Activated gamma-delta T cell treated with Interleukin-2 at 50 U/mL for 16 hours (primary cell): ENCODE data around the gene CLCN4.

Source experiments
- DNase-seq: peaks from one replicate; pipeline ENCODE4 v3.0.0-alpha.2; 2020

The CLCN4 gene

DNA sequence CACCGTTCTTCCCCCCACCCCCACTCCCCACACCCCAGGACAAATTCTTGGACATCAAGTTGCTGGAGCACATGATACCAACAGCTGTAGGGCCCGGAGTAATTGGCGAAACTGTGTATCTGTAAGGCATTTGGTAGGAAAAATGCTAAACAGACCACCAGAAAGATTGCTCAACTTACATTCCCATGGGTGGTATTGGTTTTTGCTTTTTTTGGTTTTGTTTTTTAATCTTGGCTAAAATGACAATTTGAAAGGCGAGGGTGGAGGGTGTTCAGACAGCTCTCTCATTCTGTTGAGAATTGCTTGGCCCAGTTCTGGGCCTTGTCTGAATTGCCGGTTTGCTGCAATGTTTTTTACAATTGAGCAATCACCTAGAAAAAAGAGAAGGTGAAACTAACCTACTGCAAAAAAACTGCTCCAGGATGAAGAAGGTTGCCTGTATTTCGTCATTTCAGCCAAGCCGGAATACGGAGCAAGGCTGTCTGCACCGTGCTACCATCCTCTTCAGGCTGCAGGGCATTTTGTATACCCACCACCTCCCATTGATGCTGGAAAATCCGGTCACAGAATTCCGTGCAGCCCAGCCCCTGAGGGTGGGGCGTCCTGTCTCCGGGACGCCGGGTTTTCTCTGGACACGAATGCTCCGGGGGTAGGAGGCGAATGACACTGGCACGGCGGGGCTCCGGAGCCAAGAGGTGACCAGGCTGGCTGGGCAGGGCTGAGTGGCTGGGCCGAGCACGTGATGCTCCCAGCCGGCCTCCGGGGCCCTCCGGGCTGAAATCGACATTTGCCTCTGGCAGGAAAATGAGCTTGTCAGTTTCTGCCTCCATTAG, at the start of gene CLCN4:
CLCN4 (plus strand) TSS at position 777 of the 833 bp plus-strand sequence. CDS start 28,058 bp downstream, outside the sequence.
- DNase-seq, result no peak

DNA sequence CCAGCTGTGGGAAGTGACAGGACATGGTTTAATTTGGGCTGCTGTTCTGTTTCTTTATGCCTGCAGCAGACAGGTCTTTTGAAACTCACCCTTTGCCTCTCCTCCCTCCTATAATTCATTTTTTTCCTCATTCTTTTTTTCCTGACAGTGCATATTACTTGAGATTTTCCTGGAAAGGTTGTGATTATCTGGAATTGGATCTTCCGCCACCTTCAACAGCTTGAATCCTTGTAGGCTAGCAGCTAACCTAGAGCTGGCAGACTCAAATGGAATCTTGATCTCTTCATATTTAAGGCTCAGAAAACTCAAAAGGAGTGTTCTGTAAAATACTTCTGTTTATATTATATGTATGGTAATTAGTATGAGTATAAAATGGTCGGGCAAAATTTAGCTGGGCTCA, 49.3 kb upstream of the CLCN4 start:
- DNase-seq, result no peak

DNA sequence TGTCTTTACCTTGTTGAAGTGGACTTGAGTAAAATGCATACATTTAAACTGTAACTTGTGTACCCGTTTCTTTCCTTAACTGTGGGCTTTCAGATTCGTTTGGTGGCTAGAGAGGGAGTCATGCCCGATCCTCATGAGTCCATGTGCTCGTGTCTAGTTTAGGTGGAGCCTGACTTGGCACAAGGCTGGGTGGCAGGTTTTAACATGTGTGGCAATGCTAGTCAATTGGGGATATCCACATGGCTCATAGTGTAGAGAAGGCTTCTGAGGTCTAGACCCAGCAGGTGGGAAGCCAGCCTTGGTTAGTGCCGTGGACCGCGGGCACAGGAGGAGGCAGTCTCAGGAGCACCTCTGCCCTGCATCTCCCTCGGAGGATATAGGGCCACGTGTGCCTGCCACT, 48.5 kb upstream of the CLCN4 start:
- no peak for DNase-seq

DNA sequence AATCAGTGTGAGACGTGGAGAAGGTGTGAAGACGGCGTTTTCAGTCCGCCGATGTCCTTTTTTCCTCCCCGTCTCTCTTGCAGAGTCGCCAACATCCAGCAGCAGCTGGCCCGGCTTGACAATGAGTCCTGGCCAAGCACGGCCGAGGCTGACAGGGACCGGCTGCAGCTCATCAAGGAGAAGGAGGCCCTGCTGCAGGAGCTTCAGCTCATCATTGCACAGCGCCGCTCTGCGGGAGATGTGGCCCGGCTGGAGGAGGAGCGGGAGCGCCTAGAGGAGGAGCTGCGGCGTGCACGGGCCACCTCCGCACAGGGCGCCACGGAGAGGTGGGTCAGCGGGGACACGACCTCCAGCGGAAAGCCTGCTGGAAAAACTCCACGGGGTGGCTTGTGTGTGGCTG, 47.1 kb upstream of the CLCN4 start:
- no peak for DNase-seq

DNA sequence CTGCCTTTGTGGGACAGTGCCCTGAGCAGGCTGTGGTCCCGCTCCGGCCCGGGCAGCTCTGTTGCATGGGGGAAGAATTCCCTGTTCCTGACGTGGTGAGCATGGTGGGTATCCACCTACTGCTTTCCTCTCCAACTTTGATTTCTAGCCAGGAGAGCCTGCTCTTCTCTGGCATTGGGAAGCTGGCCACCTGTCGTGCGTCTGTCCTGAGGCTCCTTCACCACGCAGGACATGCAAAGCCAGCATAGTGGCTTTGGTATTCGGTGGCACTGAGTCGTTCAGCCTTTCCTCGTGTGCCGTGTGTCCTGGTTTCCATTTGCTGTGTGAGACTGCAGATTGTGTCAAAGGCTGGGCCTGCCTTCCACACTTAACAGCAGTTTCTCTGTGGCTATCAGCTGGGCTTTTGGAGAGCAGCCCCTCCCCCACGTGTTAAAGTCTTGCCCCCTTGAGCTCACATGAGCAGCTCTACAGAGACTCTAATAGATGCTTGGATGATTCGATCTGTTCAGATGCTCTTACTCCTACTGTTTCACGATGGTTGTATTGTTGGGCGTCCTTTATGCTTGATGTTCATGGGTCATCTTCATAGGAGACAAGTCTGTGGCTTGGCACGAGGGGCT, 46.3 kb upstream of the CLCN4 start:
- no peak for DNase-seq

DNA sequence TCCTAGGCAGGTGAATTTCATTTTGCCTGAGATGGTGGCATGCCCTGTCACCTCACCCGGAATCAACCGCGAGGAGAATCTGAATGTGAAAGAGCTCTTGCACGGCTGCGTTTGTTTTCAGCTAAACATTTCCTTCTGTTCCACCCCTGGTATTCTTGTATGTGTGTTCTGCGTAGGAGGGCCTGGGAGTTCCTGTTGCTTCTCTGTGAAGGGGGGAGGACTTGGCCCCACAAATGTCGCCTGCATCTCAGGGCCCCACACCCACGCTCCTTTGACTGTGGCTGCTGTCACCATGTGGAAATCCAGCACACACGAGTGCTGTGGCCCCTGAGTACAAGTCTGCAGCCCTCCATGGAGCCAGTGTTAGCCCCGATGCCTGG, 45.8 kb upstream of the CLCN4 start:
- DNase-seq, result peak; percentile 25

DNA sequence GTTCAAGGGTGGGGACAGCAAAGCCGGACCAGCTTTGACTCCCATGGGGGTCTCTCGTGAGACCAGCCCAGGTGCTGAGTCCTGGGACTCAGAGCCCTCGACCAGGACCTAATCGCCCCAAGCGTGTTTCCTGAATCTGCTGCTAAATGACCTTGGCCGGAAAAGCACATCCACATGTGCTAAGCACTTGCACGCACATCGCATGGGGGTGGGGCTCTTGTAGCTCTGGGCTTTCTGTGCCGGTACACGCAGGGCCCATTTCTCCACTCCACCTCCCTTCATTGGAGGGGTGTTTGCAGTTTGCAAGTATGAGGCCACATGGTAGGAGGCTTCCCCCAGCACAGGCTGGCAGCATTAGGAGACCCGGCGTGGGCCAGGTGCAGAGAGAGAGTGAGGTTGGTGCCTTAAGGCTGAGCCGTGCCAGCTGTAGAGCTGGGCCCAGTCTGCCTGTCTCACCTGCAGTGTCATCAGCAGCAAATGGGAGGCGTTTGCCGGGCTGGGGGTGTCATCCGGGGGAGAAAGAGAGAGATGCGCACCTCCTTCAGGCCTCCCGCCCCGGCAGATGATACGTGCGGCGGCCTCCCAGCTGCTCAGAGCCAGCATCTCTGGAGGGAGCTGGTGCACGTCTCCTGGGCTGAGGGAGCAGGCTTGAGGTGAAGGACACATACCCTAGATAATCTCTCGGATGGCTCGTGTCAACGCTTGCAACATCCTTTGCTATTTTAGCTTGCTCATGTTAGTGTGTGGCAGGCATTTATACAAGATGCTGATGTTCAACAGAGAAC, 45.2 kb upstream of the CLCN4 start:
- DNase-seq, result peak; percentile 46

DNA sequence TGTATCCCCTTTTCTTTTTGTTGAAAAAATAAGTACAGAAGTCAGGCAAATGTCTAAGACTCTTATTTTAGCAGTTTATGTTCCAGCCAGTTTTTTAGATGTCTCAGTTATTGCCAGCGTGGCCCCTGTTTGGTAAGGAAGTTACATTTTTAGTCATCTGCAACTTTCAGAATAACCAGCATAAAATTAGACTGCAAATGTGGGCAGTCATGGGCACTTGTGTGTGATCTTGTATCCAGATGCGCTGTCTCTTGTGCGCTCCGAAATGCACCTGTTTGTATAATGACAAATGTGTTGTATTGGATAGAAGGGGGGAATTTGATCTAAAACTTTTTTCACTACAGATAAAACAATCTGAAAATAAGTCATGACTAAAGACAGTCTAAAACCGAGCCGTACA, 44.3 kb upstream of the CLCN4 start:
- no peak for DNase-seq

DNA sequence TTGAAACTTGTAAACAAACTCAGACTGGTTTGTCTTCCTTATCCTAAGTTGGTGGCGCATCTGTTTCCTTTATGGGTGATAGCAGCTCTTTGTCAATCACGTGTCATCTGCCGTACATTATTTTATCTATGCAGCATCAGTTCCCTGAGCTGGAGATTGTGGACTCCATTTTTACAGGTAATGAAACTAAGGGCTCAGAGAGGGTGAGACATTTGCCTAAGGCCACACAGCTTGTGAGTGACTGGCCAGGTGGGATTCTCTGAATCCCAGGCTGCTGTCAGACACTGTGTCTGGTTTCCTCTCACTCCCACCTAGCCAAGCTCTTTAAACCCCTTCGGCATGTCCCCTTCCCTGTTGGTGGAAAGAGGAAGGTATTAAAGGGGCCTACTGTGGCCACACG, 41.7 kb upstream of the CLCN4 start:
- no peak for DNase-seq

DNA sequence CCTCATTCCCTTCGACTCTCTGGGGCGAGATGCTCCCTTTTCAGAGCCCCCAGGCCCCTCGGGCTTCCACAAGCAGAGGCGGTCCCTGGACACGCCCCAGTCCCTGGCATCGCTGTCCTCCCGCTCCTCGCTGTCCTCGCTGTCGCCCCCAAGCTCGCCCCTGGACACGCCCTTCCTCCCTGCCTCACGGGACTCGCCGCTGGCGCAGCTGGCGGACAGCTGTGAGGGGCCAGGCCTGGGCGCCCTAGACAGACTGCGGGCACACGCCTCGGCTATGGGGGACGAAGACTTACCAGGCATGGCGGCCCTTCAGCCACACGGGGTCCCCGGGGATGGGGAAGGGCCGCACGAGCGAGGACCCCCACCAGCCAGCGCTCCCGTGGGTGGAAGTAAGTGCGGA, 39.5 kb upstream of the CLCN4 start:
- DNase-seq, result no peak

DNA sequence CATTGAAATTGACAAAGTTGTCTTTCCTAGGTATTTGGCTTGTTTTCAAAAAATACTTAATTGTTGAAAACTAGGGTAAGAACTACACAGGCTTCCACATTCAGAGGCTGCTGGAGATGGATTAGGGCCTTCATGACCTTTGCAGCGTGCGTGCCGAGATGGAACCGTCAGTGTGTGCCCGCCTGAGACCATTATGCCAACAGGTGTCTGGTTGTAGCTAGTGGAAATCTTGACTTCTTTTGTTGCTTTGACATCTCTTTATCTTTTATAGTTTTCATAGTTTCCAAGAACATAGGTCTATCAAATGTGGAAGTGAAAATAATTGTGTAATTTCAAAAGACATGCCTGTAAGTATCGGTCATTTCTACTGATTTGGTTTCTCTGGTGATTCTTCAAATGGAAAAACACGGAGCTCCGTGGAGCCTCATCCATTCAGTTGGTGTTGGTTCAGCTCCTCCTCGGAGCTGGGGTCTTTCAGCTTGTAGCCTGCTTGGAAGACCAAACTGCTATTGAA, 38.9 kb upstream of the CLCN4 start:
- DNase-seq, result no peak

DNA sequence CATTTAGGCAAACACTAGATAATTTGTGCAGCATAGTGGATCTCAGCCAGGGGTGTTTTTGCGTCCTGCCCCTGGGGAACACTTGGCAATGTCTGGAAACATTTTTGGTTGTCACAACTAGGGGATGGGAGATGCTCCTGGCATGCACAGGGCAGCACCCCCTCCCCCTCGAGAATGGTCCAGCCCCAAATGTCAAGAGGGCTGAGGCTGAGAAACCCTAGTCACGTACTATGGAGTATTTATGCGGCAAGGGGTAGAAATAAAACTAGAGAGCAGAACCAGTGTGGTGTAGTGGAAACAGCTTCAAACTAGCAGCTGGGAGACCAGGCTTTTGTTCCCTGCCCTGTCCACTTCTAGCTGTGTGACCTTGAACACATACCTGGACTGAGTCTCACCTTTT, 38.2 kb upstream of the CLCN4 start:
- DNase-seq, result no peak

DNA sequence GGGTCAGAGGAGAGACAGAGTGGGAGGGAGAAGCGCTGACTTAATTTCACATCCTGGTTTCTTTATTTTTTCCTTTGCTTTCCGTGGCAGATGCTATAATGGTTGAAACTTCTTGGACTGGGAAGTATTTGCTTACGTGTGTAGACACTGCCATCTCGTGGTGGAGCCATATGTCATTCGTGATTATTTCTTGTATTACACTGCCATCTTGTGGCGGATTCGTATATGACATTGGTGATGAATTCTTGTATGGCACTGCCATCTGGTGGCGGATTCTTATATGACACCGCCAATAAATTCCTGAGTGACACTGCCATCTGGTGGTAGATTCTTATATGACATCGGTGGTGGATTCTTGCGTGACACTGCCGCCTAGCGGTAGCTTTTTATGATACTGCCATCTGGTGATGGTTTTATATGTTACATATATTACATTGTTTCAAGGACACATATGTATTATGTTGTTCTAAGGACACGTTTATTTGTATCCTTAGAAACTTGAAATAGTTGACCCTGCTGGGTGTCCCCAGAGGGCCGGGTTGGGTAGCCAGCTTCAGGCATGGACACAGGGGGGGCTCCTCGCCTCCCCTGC, 37.3 kb upstream of the CLCN4 start:
- peak; percentile 85 for DNase-seq

DNA sequence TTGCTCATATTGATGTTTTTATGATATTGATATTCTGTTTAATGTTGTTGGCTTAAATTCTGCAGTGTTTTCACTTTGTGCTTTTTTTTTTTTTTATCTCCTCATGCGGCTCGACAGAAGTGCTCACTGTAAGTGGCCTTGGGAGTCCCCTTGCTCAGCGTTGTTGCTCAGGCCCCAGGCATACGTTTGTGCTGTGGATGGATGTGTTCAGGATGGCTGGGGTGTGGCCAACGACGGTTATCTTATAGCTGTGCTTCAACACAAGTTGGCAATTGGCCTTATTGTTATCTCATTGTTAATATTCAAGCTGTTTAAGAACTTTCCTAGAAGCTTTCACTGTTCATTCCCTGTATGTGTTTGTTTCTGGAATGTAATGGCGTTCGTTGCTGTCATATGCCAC, 36.4 kb upstream of the CLCN4 start:
- no peak for DNase-seq

DNA sequence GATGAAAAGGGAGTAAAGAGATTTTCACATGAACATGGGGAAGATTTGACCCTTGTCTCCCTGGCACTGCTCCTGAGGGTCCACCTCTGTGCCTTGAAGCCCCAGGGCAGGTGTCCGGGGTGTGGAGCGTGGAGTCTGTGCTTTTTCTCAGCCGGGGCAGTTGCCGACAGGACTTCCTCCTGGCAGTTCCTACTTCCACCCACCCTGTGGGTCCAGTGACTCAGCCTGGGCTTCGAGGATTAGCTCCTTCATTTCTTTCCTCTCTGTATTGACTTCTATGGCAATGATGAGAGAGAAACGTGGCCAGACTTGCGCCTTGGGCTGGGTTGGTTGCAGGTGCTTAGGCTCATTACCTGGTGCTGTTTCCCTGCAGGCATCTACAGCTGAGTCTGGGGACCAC, 35.9 kb upstream of the CLCN4 start:
- DNase-seq, result no peak

DNA sequence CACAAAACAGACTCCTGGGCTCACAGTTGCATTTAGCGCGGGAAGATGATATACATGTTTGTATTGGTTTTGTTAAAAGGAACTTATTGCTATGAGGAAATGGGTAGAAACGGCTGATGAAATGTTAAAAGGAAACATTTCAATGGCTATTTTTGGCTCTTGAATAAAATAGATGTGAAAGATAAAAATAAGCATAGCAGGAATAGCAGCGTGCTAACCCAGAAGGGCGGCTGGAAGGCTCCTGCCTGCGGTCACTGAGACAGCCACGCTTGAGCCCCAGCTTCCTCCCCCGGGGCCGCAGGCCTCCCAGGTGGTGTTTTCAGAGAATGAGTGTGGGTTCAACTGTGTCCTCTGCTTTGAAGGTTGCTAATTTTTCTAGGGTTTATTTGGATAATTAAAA, 35.0 kb upstream of the CLCN4 start:
- DNase-seq, result no peak

DNA sequence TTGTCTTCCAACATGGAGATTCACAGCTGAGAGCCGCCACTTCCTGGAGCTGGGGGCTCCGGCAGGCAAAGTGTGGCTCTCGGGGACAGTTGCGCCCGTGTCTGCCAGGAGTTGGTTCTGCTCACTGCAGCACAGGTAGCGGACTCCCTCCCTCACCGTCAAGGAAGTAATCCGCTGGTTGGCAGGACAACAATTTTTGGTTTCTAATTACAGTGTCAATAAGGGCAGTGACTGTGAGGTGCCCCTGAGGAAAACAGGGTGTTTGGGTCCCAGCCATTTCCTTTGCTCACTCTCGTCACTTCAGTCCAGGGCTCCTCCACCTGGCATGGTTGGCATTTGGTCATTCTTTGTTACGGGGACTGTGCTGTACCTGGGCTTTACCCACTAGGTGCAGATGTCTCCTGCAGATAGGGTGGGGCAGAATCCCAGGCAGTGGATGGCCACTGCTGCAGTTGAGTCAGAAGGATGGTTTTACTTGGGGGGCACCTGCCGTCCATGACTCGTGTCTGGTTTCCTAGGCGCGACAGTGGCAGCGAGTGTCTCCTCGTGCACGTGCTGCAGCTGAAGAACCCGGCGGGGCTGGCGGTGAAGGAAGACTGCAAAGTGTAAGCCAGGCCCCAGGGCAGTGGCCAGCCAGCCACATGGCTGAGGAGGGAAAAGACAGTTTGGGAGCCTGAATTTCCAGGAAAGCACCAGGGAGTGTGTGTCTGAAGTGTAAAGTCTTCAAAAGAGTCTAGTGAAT, 32.1 kb upstream of the CLCN4 start:
- no peak for DNase-seq

DNA sequence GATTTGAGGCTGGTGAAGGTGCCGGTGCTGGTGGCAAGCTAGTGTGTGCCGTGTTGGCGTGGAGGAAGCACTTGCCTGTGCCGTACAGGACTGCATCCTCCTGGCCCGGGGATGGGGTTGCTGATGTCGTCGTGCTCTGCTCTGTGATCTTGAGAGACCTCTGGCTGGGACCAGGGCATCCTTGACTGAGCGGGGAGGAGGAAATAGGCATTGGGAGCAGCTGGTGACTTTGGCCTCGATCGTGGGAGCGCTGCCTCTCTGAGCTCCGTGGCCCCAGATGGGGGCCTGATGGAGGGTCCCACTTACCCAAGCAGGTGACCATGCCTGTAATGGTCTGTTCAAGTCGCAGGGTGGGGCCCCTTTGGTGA, 31.5 kb upstream of the CLCN4 start:
- DNase-seq, result no peak

DNA sequence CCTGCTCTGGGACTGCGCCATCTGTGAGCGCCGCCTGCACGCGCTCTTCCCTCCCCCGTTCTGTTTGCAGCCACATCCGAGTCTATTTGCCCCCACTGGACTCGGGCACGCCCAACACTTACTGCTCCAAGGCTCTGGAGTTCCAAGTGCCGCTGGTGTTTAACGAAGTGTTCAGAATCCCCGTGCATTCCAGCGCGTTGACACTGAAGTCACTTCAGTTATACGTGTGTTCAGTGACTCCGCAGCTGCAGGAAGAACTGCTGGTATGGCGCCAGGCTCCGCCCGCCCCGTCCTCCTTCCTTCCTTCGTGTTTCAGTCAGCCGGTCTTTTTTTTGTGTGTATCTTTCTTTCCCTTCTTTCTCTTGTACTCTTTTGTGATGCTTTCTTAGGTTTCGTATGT, 30.7 kb upstream of the CLCN4 start:
- no peak for DNase-seq

DNA sequence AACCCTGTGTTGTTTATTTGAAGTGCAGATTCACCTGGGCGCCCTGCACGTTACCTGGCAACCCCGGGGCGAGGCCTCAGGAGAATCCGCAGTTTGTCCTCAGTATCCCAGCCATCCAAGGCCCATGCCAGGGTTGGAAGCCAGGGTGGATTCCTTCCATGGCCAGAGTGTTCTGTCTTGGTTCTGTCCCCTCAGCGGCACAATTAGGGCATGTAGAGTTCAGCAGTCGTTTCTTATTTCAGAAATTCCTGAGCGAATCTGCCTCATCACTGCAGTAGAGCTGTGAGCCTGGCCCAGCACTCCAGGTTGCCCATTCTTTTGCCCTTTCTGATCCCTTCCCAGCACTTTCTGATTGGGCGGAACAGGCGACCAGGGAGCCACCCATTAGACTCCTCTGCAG, 29.9 kb upstream of the CLCN4 start:
- DNase-seq, result no peak

DNA sequence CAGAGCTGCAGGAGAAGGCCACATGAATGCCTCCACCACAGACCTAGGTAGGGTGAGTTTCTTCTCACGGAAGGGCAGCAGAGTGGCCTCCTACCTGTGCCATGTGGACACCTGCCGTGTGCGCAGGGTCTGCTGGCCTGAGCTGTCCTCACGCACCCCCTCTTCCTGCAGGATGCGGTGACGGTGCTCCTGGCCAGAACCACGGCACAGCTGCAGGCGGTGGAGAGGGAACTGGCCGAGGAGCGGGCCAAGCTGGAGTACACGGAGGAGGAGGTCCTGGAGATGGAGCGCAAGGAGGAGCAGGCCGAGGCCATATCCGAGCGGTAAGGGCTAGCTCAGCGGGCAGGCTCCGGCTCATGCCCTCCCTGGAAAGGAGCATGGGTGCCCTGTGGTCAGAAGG, 28.4 kb upstream of the CLCN4 start:
- no peak for DNase-seq

DNA sequence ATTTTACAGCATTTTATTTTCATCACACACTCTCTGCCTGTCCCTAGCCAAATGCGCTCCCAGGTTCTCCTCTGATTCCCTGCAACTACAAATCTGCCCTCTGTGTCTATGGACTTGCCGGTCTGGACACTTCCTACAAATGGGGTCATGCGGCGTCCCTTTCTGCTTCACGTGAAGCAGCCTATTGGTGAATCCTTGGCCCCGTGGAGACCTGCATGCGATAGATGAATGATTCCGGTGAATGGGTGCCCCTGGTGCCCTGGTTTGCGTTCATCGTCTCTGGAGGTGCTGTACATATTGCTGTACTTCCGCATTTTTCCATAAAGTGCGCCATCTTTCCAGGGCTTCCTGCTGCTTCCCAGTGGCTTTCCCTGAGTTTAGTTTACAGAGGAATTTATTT, 27.5 kb upstream of the CLCN4 start:
- DNase-seq, result no peak

DNA sequence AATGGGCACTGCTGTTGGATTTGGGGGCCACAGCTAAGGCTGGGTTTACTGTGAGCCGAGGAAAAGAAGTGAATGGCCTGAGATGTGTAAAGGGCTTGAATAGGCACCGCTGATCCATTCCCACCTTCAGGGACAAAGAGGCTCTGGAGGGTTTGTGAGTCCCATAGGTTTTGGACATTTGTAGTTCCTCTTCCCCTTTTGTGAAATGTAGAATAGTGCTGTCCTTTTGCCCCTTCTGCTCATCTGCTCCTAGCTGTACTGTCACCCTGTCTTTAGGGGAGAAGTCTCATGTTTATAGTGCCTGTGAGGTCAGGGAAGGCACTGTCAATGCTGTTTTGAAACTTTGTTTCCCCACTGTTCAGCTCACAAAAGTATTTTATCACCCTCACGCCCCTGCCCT, 26.4 kb upstream of the CLCN4 start:
- no peak for DNase-seq
